ENCODE data around the gene JAG1.
"Not testable (repeated sequence)": the region's sequence is repeated elsewhere in the genome, so short reads cannot be mapped to it uniquely, and the experiment has no call there.

JAG1 gene

GRCh38 chr20:10604865-10605440, 68.8 kb downstream of the JAG1 start:
- DNase-seq = no peak

DNA sequence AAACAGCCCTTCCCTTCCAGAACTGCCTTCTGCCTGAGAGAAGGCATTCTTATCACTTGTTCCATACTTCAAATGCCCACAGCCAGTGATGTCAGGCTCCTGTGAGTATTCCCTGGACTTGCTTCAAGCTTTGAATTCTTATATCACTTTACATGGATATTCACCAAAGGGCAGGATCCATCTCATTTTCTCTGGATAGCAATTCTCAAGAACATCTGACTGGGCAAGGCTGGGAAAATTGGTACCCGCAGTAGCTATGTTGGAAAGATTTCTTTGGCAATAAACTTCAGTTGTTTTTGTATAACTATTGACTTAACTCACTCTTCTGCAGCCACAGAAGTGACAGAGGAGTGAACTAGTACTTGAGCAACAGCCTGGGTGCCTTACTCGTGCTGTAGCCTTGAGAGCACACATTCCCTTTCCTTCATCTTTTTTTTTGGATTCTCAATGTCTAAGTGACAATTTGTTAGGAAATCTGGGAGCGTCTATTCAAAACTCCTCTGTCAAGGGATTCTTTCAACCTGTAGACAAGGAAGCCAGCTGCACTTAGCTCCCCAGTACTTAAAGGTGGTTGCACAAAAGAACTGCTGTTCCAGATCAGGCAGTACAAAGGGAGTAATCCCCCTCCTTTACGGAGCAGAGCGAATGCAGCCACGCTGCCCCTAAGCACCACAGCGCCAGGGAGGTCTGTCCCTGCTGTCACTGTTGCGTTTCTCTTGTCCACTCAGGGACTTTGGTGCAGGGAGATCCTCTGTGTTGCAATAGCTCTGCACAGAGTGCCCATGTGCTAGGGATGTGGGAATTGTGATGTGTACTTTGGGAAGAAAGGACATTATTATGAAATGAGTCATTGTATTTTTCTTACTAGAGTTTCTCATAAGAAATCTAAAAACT, 69.6 kb downstream of the JAG1 start:
- peak; percentile 77 for DNase-seq

GRCh38 chr20:10603378-10603777, 70.4 kb downstream of the JAG1 start:
- no peak for DNase-seq

DNA sequence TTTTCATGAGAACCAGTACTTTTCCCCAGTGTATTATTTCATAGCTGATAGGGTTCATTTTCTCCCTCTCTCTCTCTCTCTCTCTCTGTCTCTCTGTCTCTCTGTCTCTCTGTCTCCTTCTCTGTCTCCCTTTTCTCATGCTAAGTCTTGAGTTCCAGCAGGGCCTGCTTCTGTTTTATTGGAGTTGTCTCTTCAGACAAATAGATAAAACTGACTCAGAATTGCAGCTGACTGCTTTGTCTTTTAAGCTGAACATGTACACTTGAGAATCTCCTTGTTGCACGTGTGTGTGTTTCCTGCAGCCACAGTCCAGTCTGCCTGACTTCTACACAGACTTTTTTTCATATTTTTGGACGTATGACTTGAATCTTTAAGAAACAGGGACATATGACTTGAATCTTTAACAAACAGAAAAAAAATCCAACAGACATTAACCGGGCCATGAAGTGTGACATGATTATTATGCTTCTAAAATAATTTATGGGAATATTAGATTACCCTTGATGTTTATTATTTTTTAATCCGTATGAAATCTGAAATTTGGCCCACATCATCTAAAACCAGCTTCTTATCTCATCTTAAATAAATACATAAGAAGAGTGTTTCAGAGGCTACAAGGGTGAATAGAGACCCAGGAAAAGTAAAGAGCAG, 71.5 kb downstream of the JAG1 start:
- DNase-seq = no peak

DNA sequence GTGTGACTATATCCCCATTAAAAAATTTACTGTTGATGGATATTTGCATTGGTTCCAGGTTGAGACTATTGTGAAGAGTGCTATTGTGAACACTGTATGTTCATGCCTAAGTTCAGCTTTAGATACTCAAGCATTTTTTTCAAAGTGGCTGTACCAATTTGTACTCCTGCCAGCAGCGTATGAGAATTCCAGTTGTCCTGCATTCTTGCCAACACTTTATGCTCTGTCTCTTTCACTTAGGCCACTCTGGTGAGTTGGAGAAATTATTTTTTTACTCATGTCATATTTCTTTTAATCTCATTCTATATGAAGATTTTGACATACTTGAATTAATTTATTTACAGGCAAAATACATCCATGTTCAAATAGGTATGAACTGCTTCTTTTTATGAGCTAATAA, 76.2 kb downstream of the JAG1 start:
- DNase-seq = no peak

GRCh38 chr20:10596710-10597121, 77.1 kb downstream of the JAG1 start:
- no peak for DNase-seq

GRCh38 chr20:10595985-10596384, 77.8 kb downstream of the JAG1 start:
- DNase-seq = no peak

- DNase-seq = no peak
Observed at GRCh38 chr20:10595266-10595665, 78.5 kb downstream of the JAG1 start.

DNA sequence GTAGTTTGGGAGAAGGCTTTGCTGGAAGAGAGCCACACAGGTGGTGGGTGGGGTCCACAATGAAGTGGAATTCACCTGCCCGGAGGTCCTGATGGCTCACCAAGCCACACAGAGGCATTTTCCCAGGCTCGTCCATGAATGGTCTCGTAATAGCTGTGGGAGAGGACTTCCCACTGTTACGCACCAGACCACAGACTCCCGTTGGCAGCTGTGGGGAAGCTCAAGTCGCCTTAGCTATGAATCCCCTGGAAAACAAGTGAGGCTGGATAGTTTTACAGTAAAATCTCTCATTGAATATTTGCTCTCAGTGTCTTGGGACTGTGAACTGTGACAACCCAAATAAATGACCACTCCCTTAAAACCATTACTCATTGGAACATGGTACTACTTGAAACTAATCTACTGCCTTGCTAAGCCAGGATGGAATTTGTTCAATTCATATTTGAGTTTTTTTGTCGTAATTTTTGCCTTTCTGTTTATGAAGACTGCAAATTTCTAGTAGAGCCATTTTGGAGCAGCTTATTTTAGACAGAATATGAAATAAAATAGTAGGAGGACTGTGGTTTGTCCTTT, 79.4 kb downstream of the JAG1 start:
- no peak for DNase-seq

GRCh38 chr20:10591946-10592521, 81.8 kb downstream of the JAG1 start:
- peak; percentile 14 for DNase-seq

DNA sequence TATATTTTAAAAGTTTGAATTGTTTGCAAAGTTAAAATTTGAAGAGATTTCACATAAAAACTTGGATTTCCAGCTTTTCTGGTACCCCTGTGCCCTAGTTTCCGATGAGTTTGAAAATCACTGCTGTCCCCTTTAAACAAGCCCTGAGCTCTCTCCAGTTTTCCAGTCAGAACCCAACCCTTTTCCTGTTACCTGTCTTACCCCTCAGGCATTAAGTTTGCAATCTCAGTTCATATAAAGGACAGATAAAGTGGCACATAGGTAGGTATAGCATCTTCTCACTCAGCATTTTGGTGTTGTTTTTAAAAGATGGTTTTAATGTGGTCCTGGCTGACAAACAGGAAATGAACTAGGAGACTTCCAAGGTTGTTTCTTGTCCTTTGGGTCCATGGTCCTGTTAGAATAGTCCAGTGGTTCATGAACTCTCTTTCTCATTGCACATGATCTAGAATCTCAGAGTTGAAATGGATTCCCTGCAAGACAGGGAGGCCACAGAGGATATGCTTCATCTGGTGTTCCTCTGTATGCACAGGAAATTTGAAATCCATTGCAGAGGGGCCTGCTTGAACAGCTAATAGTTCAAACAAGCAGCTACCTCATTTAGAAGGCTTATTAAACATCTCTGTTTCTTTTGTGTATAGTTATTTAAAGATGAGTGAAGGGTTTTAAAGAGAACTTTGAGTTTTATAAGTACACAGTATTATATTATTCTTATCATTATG, 82.7 kb downstream of the JAG1 start:
- DNase-seq = no peak

GRCh38 chr20:10590446-10590845, 83.4 kb downstream of the JAG1 start:
- DNase-seq = not testable (repeated sequence)
